ENCODE results near the gene MARCHF11. TPM values are rescaled to one million over a fixed set of nuclear protein-coding genes. Genes with fewer than 3 reads are reported as not detected.

The MARCHF11 gene
- polyA plus RNA-seq, result not detected

GRCh38 chr5:16179511-16179935, at the start of gene MARCHF11:
TSS of gene MARCHF11 (minus strand) at chr5:16179791. CDS start at chr5:16179575, 216 bp downstream.
- no peaks in the 10 kb centered on the region for H3K36me3 Mint-ChIP-seq
- H3K4me1 Mint-ChIP-seq, result peaks cover 0 to 2% (median 2%) of the 10 kb centered on the region in 3 donors
- H3K27ac Mint-ChIP-seq, result peak within 1 kb of the TSS in 1 of 3 donors; percentile 61
- H3K27me3 Mint-ChIP-seq, result peaks cover 21% of the 10 kb centered on the region
- H3K9me3 Mint-ChIP-seq, result peaks cover 4 to 7% (median 4%) of the 10 kb centered on the region in 3 donors
- peak within 1 kb of the TSS in 1 of 4 donors; percentile 68 for H3K4me3 Mint-ChIP-seq

DNA sequence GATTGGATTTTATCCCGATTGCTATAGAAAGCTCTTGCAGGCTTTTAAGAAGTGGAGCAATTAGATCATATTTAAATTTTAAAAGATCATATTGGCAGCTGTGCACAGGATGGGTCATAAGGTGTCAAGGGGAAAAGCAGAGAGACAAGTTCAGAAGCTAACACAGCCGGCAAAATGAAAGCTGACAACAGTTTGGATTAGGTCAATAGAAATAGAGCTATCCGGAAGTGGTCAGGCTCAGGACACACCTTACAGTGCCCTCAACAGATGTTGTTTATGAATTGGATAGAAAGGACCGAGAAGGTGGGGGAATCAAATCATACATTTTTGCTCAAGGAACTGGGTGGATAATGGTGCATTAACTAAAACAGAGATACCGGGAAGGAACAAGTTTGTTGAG, 46.3 kb upstream of the MARCHF11 start:
- Mint-ChIP-seq H3K27ac (no peak overlapping the region), H3K27me3 (no peaks in the 10 kb centered on the region), H3K4me1 (no peaks in the 10 kb centered on the region), H3K36me3 (no peaks in the 10 kb centered on the region), H3K4me3 (no peak overlapping the region), H3K9me3 (peaks cover 0 to 5% (median 1%) of the 10 kb centered on the region in 3 donors)

GRCh38 chr5:16192311-16192710, 12.7 kb upstream of the MARCHF11 start:
- no peak overlapping the region for H3K27ac Mint-ChIP-seq
- no peaks in the 10 kb centered on the region for H3K36me3 Mint-ChIP-seq
- H3K4me3 Mint-ChIP-seq, result no peak overlapping the region
- no peaks in the 10 kb centered on the region for H3K4me1 Mint-ChIP-seq
- peaks cover 4 to 9% (median 5%) of the 10 kb centered on the region in 3 donors for H3K9me3 Mint-ChIP-seq
- H3K27me3 Mint-ChIP-seq, result no peaks in the 10 kb centered on the region

- peaks cover 21% of the 10 kb centered on the region for H3K27me3 Mint-ChIP-seq
- H3K4me1 Mint-ChIP-seq, result peaks cover 0 to 2% (median 2%) of the 10 kb centered on the region in 3 donors
- H3K36me3 Mint-ChIP-seq, result no peaks in the 10 kb centered on the region
- H3K27ac Mint-ChIP-seq, result peak overlapping the region in 1 of 3 donors; percentile 61
- no peak overlapping the region for H3K4me3 Mint-ChIP-seq
- peaks cover 4 to 7% (median 4%) of the 10 kb centered on the region in 3 donors for H3K9me3 Mint-ChIP-seq
Observed at GRCh38 chr5:16180789-16181082, 1.1 kb upstream of the MARCHF11 start.

DNA sequence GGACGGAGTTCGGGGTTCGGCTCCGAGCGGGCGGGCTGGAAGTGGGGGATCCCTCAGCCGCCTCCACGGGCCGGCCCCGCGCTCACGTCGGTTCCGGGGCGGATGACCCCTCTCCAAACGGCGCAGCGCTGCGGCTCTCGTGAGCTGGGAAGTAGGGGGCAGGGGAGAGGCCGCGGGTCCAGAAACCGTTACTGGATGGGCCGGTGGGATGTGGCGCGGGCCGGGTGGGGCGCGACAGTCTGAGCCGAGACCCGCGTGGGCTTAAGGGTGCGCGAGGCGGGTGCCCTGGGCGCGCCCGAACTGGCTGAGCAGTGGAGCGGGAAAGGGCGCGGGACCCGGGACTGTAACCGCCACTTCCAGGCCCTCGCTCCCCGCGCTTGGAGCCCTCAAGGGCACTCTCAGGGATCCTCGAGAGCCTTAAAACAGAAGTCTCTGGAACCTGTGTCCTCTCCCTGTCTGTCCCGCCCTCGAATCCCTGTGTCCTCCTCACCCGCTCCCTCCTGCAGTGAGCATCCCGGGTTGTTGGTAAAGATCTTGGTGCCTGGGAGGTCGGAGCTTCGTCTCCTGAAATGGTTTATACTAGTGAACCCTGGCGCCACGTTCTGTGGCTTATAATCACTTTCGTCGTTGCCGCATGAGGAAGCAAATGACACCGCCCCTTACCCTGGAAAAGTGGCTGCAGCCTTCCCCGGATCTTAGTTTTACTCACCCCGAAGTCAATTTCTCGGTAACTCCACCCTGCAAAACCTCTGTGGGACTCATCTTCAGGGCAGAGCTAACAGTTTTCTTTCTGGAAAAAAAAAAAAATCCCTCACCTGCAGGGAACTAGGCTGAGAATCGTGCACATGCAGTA, 571 bp upstream of the MARCHF11 start:
- Mint-ChIP-seq H3K27me3 (peaks cover 21% of the 10 kb centered on the region), H3K9me3 (peaks cover 4 to 7% (median 4%) of the 10 kb centered on the region in 3 donors), H3K36me3 (no peaks in the 10 kb centered on the region), H3K4me3 (peak overlapping the region in 1 of 4 donors; percentile 68), H3K27ac (peak overlapping the region in 1 of 3 donors; percentile 61), H3K4me1 (peaks cover 0 to 2% (median 2%) of the 10 kb centered on the region in 3 donors)

DNA sequence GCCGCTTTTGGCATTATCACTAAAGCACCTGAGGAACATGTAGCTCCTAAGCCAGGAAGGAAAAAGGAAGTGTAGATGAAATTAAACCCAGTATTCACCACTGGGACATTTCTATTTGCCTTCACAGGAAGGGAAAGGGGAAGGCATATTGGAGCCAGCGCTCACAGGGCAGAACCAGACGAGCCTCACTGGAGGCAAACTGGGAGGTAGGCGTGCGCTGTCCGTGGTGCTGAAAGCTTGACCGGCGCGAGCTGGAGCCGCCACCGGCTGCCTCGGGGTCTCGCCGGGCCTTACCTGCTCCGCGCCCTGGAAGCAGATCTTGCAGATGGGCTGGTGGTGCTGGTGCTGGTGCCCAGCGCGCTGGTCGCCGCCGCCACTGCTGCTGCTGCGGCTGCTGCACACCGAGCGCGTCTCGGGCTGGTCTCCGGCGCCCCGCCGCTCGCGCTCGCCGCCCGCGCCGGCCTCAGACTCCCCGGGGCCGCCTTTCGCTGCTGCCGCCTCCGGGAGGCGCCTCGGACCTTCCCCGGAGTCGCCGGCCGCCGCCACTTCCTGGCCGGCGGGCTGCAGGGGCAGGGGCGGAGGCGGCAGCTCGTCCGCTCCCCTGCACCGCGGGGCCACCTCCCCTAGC, 732 bp downstream of the MARCHF11 start:
- H3K27ac Mint-ChIP-seq, result no peak overlapping the region
- H3K4me3 Mint-ChIP-seq, result peak overlapping the region in 1 of 4 donors; percentile 65
- peaks cover 0 to 2% (median 2%) of the 10 kb centered on the region in 3 donors for H3K4me1 Mint-ChIP-seq
- peaks cover 4 to 7% (median 4%) of the 10 kb centered on the region in 3 donors for H3K9me3 Mint-ChIP-seq
- no peaks in the 10 kb centered on the region for H3K36me3 Mint-ChIP-seq
- peaks cover 20% of the 10 kb centered on the region for H3K27me3 Mint-ChIP-seq

DNA sequence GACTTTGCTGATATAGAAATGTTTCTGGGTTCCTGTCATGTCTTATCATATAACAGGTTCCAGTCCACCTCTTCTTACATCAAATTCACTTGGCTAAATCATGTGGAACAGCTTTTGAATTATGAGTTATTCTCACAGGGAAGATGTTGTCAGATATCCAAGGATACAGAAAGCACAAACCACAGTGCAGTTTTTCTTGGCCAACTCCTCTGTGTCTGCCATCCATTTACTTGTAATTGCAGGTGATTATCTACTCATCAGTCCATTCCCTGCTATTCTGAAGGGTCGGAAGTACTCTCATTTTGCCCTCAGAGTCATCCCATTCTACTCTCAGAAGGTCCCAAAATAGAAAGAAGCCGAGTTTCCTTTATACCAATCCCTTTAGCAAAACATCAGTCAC, 10.0 kb downstream of the MARCHF11 start:
- Mint-ChIP-seq H3K9me3 (peaks cover 0 to 3% (median 0%) of the 10 kb centered on the region in 3 donors), H3K27me3 (no peaks in the 10 kb centered on the region), H3K27ac (no peak overlapping the region), H3K36me3 (no peaks in the 10 kb centered on the region), H3K4me1 (no peaks in the 10 kb centered on the region), H3K4me3 (no peak overlapping the region)

DNA sequence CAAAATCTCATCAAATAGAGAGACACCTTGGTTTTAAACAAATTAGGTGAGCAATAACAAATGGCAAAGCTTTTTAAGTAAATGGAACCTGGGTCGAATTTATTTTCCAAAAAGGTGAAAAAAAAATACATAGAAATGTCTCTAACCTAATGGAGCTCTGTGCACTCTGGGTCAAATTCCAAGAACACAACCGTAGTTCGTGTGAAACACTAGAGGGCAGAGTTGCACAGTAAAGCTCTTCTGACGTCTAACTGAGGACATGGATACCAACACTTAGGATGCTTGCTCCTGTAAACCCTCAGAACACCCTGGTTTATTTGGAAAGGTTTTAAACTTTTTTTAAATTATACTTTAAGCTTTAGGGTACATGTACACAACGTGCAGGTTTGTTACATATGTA, 18.9 kb downstream of the MARCHF11 start:
- Mint-ChIP-seq H3K9me3 (peaks cover 0 to 2% (median 1%) of the 10 kb centered on the region in 3 donors), H3K4me3 (no peak overlapping the region), H3K36me3 (no peaks in the 10 kb centered on the region), H3K27me3 (no peaks in the 10 kb centered on the region), H3K4me1 (peaks cover 0 to 1% (median 0%) of the 10 kb centered on the region in 3 donors), H3K27ac (no peak overlapping the region)

- H3K4me3 Mint-ChIP-seq, result no peak overlapping the region
- no peaks in the 10 kb centered on the region for H3K36me3 Mint-ChIP-seq
- peaks cover 0 to 2% (median 1%) of the 10 kb centered on the region in 3 donors for H3K9me3 Mint-ChIP-seq
- H3K4me1 Mint-ChIP-seq, result peaks cover 0 to 1% (median 0%) of the 10 kb centered on the region in 3 donors
- H3K27me3 Mint-ChIP-seq, result no peaks in the 10 kb centered on the region
- no peak overlapping the region for H3K27ac Mint-ChIP-seq
Observed at GRCh38 chr5:16159636-16160035, 20.0 kb downstream of the MARCHF11 start.

DNA sequence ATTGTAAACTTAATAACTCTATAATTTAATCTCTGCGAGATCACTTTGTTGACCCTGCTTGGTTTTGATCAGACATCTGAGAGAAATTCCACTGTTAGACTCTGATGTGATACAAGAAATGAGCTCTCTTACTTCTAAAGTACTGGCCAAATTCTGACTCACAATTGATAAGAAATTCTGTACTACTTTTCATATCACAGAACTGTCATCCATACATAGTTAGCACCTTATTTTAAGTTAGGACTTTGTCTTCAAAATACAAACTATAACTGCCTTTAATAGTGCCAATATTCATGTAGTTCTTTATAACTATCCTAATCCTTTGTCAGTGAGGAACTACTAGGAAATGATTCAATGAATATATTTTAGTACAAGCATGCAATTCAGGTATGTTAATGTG, 23.4 kb downstream of the MARCHF11 start:
- H3K9me3 Mint-ChIP-seq, result peaks cover 0 to 3% (median 2%) of the 10 kb centered on the region in 3 donors
- H3K36me3 Mint-ChIP-seq, result no peaks in the 10 kb centered on the region
- no peak overlapping the region for H3K27ac Mint-ChIP-seq
- no peaks in the 10 kb centered on the region for H3K4me1 Mint-ChIP-seq
- H3K27me3 Mint-ChIP-seq, result no peaks in the 10 kb centered on the region
- H3K4me3 Mint-ChIP-seq, result no peak overlapping the region

GRCh38 chr5:16152601-16153568, 26.7 kb downstream of the MARCHF11 start:
- H3K27me3 Mint-ChIP-seq, result no peaks in the 10 kb centered on the region
- peaks cover 2 to 5% (median 5%) of the 10 kb centered on the region in 3 donors for H3K9me3 Mint-ChIP-seq
- no peaks in the 10 kb centered on the region for H3K36me3 Mint-ChIP-seq
- H3K4me3 Mint-ChIP-seq, result no peak overlapping the region
- no peaks in the 10 kb centered on the region for H3K4me1 Mint-ChIP-seq
- H3K27ac Mint-ChIP-seq, result no peak overlapping the region

DNA sequence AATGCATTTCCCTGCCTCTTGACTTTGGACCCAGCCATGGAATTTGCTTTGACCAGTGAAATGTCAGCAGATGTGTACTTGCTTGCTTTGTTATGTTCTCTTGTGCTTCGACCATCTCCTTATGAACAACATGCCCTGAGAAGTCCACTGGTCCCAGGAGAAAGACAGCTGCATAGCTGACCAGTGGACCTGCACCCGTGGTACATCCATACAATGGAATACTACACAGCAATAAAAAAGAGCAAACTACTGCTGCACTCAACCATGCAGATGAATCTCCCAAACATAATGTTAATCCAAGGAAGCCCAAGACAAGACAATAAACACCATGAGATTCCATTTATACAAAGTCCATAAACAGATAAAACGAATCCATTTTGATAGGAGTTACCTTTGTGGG, 30.0 kb downstream of the MARCHF11 start:
- Mint-ChIP-seq H3K4me3 (no peak overlapping the region), H3K27me3 (no peaks in the 10 kb centered on the region), H3K36me3 (no peaks in the 10 kb centered on the region), H3K4me1 (no peaks in the 10 kb centered on the region), H3K9me3 (peaks cover 0 to 5% (median 4%) of the 10 kb centered on the region in 3 donors), H3K27ac (no peak overlapping the region)

DNA sequence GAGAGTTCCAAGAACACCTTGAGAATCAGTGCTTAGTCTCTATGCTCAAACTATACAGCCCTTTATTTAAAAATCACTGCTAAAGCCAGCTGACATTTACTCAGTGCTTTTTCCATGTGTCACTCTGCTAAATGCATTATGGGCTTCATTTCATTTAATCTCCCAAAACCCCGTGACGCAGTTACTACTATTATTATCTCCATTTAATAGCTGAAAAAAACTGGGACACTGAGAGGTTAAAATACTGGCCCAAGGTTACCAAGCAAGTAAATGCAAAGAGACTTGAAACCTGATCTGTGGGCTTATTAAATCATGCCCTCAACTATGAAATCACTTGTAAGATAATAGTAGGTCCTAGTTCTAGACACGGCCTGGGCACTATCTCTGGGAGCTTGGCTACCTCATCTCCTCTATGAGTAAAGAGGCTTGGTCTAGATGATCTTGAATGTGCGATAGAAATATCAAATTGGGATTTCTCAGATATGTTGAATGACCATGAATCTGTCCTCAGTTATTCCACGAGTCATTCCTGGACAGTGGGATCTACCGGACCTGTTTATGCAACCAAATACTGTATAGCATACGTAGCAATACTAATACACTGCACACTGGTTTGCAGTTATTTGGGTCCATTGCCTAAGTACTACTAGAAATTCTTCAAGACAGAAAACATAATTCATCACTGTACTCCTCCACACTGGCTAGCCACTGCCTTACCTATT, 32.3 kb downstream of the MARCHF11 start:
- H3K4me1 Mint-ChIP-seq, result no peaks in the 10 kb centered on the region
- no peak overlapping the region for H3K4me3 Mint-ChIP-seq
- no peak overlapping the region for H3K27ac Mint-ChIP-seq
- no peaks in the 10 kb centered on the region for H3K27me3 Mint-ChIP-seq
- H3K9me3 Mint-ChIP-seq, result peaks cover 0 to 9% (median 5%) of the 10 kb centered on the region in 3 donors
- no peaks in the 10 kb centered on the region for H3K36me3 Mint-ChIP-seq

DNA sequence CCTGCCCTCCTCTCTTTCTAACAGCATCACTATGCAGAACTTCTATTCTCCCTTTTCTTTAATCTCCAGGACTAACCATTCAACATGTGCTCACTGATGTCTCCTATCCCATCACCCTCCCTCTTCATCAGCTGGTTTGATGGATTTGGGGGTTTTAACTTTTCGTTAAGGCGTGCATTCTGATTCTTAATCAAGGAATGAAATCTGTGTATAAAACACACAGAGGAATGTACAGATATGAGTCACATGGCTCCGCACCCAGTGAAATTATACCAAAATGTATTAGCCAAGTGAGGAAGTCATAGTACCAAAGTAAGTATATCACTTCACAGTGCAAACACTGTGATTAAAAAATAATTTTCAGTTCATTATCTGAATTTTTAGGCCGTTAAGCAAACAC, 35.2 kb downstream of the MARCHF11 start:
- no peaks in the 10 kb centered on the region for H3K27me3 Mint-ChIP-seq
- no peak overlapping the region for H3K4me3 Mint-ChIP-seq
- no peak overlapping the region for H3K27ac Mint-ChIP-seq
- no peaks in the 10 kb centered on the region for H3K4me1 Mint-ChIP-seq
- H3K9me3 Mint-ChIP-seq, result peaks cover 0 to 12% (median 3%) of the 10 kb centered on the region in 3 donors
- H3K36me3 Mint-ChIP-seq, result no peaks in the 10 kb centered on the region
